ENCODE data around the gene JSRP1.

DNA sequence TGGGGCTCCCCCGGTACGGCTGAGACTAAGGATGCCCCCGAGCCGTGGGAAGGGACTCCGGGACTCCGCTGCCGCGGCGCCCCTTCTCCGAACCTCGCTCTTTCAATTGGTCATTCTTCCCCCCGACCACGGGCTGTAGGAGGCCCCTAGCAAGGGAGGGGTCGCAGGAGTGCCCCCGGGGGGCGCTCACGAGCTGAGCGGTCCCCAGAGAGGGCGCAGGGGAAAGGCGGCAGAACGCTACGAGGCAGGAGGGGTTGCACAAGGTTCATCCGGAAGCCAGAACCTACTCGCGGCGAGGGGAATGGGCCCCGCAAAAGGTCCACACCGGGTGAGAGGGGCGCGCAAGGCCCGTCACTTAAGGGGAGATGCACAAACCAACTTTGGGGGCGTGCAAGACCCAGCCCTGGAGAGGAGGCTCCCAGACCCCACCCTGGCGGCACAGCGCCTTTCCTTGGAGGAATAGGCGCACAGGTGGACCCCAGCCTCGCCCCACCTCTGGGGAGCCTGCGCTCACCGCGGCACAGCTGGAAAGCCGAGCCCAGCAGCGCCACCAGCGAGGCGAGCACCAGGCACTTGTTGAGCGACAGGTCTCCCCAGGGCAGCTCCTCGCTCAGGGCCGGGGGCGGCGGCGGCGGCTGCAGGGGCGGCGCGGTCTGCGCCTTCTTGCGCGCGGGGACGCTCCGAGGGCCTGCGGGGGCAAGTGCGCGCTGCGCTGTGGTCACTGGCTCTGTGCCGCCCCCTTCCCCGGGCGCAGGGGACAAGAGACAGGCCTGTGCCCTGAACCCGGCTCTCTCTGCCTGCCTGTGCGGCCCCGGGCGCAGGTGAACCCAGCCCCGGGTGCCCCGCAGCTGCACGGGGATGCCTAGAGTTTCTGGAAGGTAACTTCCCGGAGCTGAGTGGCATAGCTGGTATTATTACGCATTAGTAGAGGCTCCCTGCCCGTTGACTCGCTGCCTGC, 2.8 kb downstream of the JSRP1 start:
- TF ChIP-seq, protein P1, sequence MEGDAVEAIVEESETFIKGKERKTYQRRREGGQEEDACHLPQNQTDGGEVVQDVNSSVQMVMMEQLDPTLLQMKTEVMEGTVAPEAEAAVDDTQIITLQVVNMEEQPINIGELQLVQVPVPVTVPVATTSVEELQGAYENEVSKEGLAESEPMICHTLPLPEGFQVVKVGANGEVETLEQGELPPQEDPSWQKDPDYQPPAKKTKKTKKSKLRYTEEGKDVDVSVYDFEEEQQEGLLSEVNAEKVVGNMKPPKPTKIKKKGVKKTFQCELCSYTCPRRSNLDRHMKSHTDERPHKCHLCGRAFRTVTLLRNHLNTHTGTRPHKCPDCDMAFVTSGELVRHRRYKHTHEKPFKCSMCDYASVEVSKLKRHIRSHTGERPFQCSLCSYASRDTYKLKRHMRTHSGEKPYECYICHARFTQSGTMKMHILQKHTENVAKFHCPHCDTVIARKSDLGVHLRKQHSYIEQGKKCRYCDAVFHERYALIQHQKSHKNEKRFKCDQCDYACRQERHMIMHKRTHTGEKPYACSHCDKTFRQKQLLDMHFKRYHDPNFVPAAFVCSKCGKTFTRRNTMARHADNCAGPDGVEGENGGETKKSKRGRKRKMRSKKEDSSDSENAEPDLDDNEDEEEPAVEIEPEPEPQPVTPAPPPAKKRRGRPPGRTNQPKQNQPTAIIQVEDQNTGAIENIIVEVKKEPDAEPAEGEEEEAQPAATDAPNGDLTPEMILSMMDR (conservative IDR thresholded peaks at IDR 0.05 in 1 of 2, IDR thresholded peaks at IDR 0.05 in 1 of 2; ENCODE audit: low read depth in 1 of 2, low read length in 2 of 2) = peak in 1 of 2 donors; percentile 14
- TF ChIP-seq EZH2 (IDR thresholded peaks at IDR 0.05; ENCODE audit: low read length, missing control alignments) = peak; percentile 86

Measured in fibroblast of lung (primary cell).